ENCODE measurements around the gene RAB40B. TPM values are rescaled to one million over a fixed set of nuclear protein-coding genes. Genes with fewer than 3 reads are reported as not detected.

Gene RAB40B
- polyA plus RNA-seq, 1 donor (not counting 4 experiments of a cell fraction or from before 2014, with no cell fraction given), result 10.6 TPM

DNA sequence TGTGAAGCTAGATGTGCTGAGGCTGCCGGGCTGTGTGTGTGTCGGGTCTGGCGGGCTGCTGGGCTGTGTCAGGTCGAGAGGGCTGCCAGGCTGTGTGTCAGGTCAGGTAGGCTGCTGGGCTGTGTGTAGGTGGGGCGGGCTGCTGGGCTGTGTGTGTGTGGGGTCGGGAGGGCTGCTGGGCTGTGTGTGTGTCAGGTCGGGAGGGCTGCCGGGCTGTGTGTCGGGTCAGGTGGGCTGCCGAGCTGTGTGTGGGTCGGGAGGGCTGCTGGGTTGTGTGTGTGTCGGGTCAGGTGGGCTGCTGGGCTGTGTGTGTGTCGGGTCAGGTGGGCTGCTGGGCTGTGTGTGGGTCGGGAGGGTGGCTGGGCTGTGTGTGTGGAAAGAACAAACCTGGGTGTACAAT lies 58.9 kb downstream of the RAB40B start:
- Histone ChIP-seq H4K20me1 (ENCODE audit: control insufficient read depth, extremely low read depth, insufficient read depth, low read length) (peaks cover 11% of the 10 kb centered on the region), H3K4me3 (ENCODE audit: control insufficient read depth in 2 of 3, extremely low read depth in 1 of 3, insufficient read depth in 2 of 3, low read depth in 1 of 3, low read length in 3 of 3) (no peak overlapping the region), H3K36me3 (ENCODE audit: control insufficient read depth in 2 of 2, extremely low read depth in 1 of 2, insufficient read depth in 2 of 2, low read length in 2 of 2) (peaks cover 22 to 41% of the 10 kb centered on the region in 2 experiments), H3K9me1 (ENCODE audit: control insufficient read depth, extremely low read depth, insufficient read depth, low read length) (no peaks in the 10 kb centered on the region), H3K9ac (ENCODE audit: control insufficient read depth, extremely low read depth, insufficient read depth, low read length) (no peak overlapping the region), H3K79me2 (ENCODE audit: control insufficient read depth, insufficient read depth, low read length) (peaks cover 94% of the 10 kb centered on the region), H3K27me3 (ENCODE audit: control insufficient read depth, extremely low read depth, insufficient read depth, low read length) (no peaks in the 10 kb centered on the region), H3K27ac (ENCODE audit: control insufficient read depth, insufficient read depth, low read length) (no peak overlapping the region), H3K4me1 (ENCODE audit: control insufficient read depth, extremely low read depth, insufficient read depth, low read length) (peaks cover 3% of the 10 kb centered on the region), H3K4me2 (ENCODE audit: control insufficient read depth, extremely low read depth, insufficient read depth, low read depth, low read length) (no peak overlapping the region), H2AFZ (ENCODE audit: control insufficient read depth, low read length) (no peak overlapping the region), H3K9me3 (ENCODE audit: control insufficient read depth, low read depth, low read length) (peaks cover 2% of the 10 kb centered on the region)
- no peak for TF ChIP-seq EZH2 (IDR thresholded peaks at IDR 0.05; ENCODE audit: low read length)
- TF ChIP-seq, protein P1, sequence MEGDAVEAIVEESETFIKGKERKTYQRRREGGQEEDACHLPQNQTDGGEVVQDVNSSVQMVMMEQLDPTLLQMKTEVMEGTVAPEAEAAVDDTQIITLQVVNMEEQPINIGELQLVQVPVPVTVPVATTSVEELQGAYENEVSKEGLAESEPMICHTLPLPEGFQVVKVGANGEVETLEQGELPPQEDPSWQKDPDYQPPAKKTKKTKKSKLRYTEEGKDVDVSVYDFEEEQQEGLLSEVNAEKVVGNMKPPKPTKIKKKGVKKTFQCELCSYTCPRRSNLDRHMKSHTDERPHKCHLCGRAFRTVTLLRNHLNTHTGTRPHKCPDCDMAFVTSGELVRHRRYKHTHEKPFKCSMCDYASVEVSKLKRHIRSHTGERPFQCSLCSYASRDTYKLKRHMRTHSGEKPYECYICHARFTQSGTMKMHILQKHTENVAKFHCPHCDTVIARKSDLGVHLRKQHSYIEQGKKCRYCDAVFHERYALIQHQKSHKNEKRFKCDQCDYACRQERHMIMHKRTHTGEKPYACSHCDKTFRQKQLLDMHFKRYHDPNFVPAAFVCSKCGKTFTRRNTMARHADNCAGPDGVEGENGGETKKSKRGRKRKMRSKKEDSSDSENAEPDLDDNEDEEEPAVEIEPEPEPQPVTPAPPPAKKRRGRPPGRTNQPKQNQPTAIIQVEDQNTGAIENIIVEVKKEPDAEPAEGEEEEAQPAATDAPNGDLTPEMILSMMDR (optimal IDR thresholded peaks at IDR 0.05 in 1 of 3, IDR thresholded peaks at IDR 0.05 in 1 of 3, conservative IDR thresholded peaks at IDR 0.05 in 1 of 3; ENCODE audit: extremely low read depth in 1 of 3, insufficient read depth in 2 of 3, low read length in 3 of 3), result no peak
- DNase-seq (ENCODE audit: low read depth, low spot score) (no peak), FAIRE-seq (no peak)
- dilution Hi-C loops (cut with MboI; ENCODE audit: extremely low pct_ligation_motif_present, low sequenced_read_pairs), result no loop called here

DNA sequence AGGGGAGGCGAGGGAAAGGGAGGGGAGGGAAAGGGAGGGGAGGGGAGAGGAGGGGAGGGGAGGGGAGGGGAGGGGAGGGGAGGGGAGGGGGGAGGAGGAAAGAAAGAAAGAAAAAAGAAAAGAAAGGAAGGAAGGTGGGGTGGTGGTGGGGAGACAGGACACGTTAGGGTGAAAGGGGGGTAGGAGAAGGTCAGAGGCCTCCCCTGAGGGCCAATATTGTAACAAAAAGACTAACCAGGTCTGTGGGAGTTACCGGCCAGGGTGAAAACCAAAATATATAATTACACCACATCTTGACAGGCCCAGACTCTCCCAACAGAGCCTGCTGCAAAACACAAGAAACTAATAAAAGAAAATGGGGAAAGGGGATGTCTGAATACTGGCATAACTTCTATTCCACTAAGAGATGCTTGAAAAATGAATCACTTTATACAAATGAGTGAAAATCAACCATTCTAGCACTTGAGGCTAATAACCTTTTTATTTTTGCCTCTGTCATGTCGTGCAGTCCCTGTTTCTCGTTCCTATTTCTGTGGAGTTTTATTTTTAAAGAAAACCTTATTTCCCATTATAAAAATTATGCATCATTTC lies 60.2 kb downstream of the RAB40B start:
- FAIRE-seq (no peak), DNase-seq (ENCODE audit: low read depth, low spot score) (no peak)
- TF ChIP-seq, protein P1 (optimal IDR thresholded peaks at IDR 0.05 in 1 of 3, IDR thresholded peaks at IDR 0.05 in 1 of 3, conservative IDR thresholded peaks at IDR 0.05 in 1 of 3; ENCODE audit: extremely low read depth in 1 of 3, insufficient read depth in 2 of 3, low read length in 3 of 3), result no peak
- TF ChIP-seq EZH2 (IDR thresholded peaks at IDR 0.05; ENCODE audit: low read length), result no peak
- H3K36me3 ChIP-seq (ENCODE audit: control insufficient read depth in 2 of 2, extremely low read depth in 1 of 2, insufficient read depth in 2 of 2, low read length in 2 of 2), result peaks cover 15 to 30% of the 10 kb centered on the region in 2 experiments
- no peak overlapping the region for H3K4me2 ChIP-seq (ENCODE audit: control insufficient read depth, extremely low read depth, insufficient read depth, low read depth, low read length)
- no peak overlapping the region for H3K27ac ChIP-seq (ENCODE audit: control insufficient read depth, insufficient read depth, low read length)
- H3K4me1 ChIP-seq (ENCODE audit: control insufficient read depth, extremely low read depth, insufficient read depth, low read length), result peaks cover 3% of the 10 kb centered on the region
- H3K9ac ChIP-seq (ENCODE audit: control insufficient read depth, extremely low read depth, insufficient read depth, low read length), result no peak overlapping the region
- peaks cover 8% of the 10 kb centered on the region for H4K20me1 ChIP-seq (ENCODE audit: control insufficient read depth, extremely low read depth, insufficient read depth, low read length)
- dilution Hi-C loops (cut with MboI; ENCODE audit: extremely low pct_ligation_motif_present, low sequenced_read_pairs), result no loop called here
- no peak overlapping the region for H2AFZ ChIP-seq (ENCODE audit: control insufficient read depth, low read length)
- no peak overlapping the region for H3K4me3 ChIP-seq (ENCODE audit: control insufficient read depth in 2 of 3, extremely low read depth in 1 of 3, insufficient read depth in 2 of 3, low read depth in 1 of 3, low read length in 3 of 3)
- no peaks in the 10 kb centered on the region for H3K27me3 ChIP-seq (ENCODE audit: control insufficient read depth, extremely low read depth, insufficient read depth, low read length)
- H3K79me2 ChIP-seq (ENCODE audit: control insufficient read depth, insufficient read depth, low read length), result peaks cover 91% of the 10 kb centered on the region
- H3K9me3 ChIP-seq (ENCODE audit: control insufficient read depth, low read depth, low read length), result peaks cover 2% of the 10 kb centered on the region
- no peaks in the 10 kb centered on the region for H3K9me1 ChIP-seq (ENCODE audit: control insufficient read depth, extremely low read depth, insufficient read depth, low read length)
